Limb (tissue), 2 donors: Measurements from ENCODE around the gene CEP43.

Source experiments
- DNase-seq, 2 donors: peaks; one replicate each; pipeline ENCODE4 v3.0.0-alpha.2; 2016; ENCODE audit errors: extremely low spot score in 2 of 2

Gene CEP43

GRCh38 chr6:166969390-166970002 lies 29.7 kb upstream of the CEP43 start:
- DNase-seq, result peak in 1 of 2 donors; percentile 34

- DNase-seq, result no peak
Observed at GRCh38 chr6:166970091-166970490, 29.1 kb upstream of the CEP43 start.

GRCh38 chr6:166970776-166971175 lies 28.4 kb upstream of the CEP43 start:
- DNase-seq, result no peak

- no peak for DNase-seq
Observed at GRCh38 chr6:166971271-166971670, 27.9 kb upstream of the CEP43 start.

- no peak for DNase-seq
Observed at GRCh38 chr6:166972101-166972500, 27.1 kb upstream of the CEP43 start.

- no peak for DNase-seq
Observed at GRCh38 chr6:166976636-166977035, 22.6 kb upstream of the CEP43 start.

GRCh38 chr6:166977621-166978525 lies 21.3 kb upstream of the CEP43 start:
- no peak for DNase-seq

- DNase-seq, result no peak
Observed at GRCh38 chr6:166980738-166981137, 18.5 kb upstream of the CEP43 start.

- DNase-seq, result no peak
Observed at GRCh38 chr6:166987448-166987847, 11.7 kb upstream of the CEP43 start.

- no peak for DNase-seq
Observed at GRCh38 chr6:166987930-166988329, 11.3 kb upstream of the CEP43 start.

- DNase-seq, result no peak
Observed at GRCh38 chr6:166988674-166989201, 10.5 kb upstream of the CEP43 start.

GRCh38 chr6:166989427-166990032 lies 9.7 kb upstream of the CEP43 start:
- no peak for DNase-seq

- DNase-seq, result no peak
Observed at GRCh38 chr6:166996406-166996805, 2.8 kb upstream of the CEP43 start.

GRCh38 chr6:166997348-166997747 lies 1.8 kb upstream of the CEP43 start:
- no peak for DNase-seq

GRCh38 chr6:166997768-166998255 lies 1.4 kb upstream of the CEP43 start:
- peak; percentile 40 to 59 for DNase-seq

GRCh38 chr6:166998256-166999144 lies 697 bp upstream of the CEP43 start:
- DNase-seq, result peak in 1 of 2 donors; percentile 51

- no peak for DNase-seq
Observed at GRCh38 chr6:166999884-167000253, 672 bp downstream of the CEP43 start.

- no peak for DNase-seq
Observed at GRCh38 chr6:167000759-167001158, 1.6 kb downstream of the CEP43 start.

- DNase-seq, result no peak
Observed at GRCh38 chr6:167005350-167006159, 6.4 kb downstream of the CEP43 start.

GRCh38 chr6:167007985-167008384 lies 8.8 kb downstream of the CEP43 start:
- DNase-seq, result no peak
